ENCODE measurements around the gene PRDM15. TPM values are rescaled to one million over a fixed set of nuclear protein-coding genes. Genes with fewer than 3 reads are reported as not detected.

PRDM15 gene
- total RNA-seq, 6 donors from 2014 or later, result 5.3 to 31.4 (median 7.4) TPM

- no peak for ATAC-seq (ENCODE audit: low FRiP score in 2 of 2)
- no peak for DNase-seq
- H3K4me3 ChIP-seq, result no peak overlapping the region
- peaks cover 10 to 15% (median 13%) of the 10 kb centered on the region in 4 donors for H3K4me1 ChIP-seq
- H3K36me3 ChIP-seq, result no peaks in the 10 kb centered on the region
- no peak overlapping the region for H3K27ac ChIP-seq
- no peaks in the 10 kb centered on the region for H3K27me3 ChIP-seq
- TF ChIP-seq CTCF (IDR thresholded peaks at IDR 0.05) (no peak), POLR2AphosphoS5 (IDR thresholded peaks at IDR 0.05) (no peak), EP300 (IDR thresholded peaks at IDR 0.05) (no peak), POLR2A (IDR thresholded peaks at IDR 0.05) (no peak)
- 95 to 98% methylated on average over 6 of the region's 6 CpGs for WGBS, 2 donors
- H3K9me3 ChIP-seq, result no peaks in the 10 kb centered on the region
Observed at GRCh38 chr21:41873426-41873825, 5.7 kb downstream of the PRDM15 start.

DNA sequence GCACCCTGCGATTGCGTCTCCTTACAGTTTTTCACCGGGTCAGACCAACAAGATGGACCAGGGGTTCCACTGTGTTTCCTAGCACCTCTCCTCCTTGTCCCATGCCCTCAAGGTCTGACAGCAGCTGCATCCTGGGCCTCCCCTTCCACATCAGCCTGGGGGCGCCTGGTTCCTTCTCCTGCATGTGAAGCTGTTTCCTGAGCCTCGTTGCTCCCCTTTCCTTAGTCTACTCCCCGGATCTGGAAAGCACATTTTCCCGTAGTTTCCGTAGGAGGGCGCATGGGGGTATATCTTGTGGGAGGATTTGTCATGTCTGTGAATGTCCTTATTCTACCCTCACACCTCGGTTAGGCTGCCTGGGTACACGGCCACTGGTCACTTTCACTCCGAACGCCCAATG, 6.1 kb downstream of the PRDM15 start:
- no peak overlapping the region for H3K27ac ChIP-seq
- no peak overlapping the region for H3K4me3 ChIP-seq
- no peaks in the 10 kb centered on the region for H3K36me3 ChIP-seq
- DNase-seq (no peak), ATAC-seq (ENCODE audit: low FRiP score in 2 of 2) (no peak)
- 88 to 90% methylated on average over 13 of the region's 13 CpGs for WGBS, 2 donors
- H3K9me3 ChIP-seq, result no peaks in the 10 kb centered on the region
- peaks cover 7 to 11% (median 10%) of the 10 kb centered on the region in 4 donors for H3K4me1 ChIP-seq
- H3K27me3 ChIP-seq, result no peaks in the 10 kb centered on the region
- no peak for TF ChIP-seq POLR2AphosphoS5 (IDR thresholded peaks at IDR 0.05)
- TF ChIP-seq CTCF (IDR thresholded peaks at IDR 0.05), result no peak
- TF ChIP-seq POLR2A (IDR thresholded peaks at IDR 0.05), result no peak
- no peak for TF ChIP-seq EP300 (IDR thresholded peaks at IDR 0.05)

DNA sequence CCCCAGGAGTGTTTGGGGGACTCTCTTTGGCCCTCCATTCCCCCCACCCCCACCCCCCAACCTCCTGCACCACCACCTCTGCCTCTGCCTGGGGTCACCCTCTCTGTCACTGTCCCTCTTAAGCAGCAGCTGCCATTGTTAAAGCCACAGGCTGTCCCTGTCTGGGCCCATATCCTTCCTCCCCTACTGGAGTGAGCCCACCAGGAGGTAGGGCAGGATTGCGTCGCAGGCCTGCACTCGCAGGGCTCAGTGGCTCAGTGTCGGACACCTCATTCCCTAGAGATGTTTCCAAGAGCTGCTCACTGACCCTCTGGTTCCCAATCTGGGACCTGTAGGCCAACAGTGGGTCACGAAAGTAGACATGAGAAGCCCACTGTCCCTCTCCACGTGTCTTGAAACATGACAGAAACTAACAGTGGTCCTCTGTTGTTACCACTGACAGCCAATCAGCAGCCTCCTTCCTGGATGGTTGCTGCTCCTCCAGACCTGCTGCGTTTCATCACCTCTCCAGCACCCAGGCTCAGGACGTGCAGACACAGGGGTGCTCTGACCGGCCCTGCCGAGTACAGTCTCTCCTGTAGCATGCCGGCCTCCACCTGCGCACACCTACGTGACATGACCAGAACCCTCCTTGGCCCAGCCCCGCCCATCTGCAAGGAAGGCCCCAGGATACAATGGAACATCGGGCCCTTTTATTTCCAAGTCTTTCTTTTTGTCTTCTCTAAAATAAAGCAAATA, 7.7 kb downstream of the PRDM15 start:
- no peak overlapping the region for H3K27ac ChIP-seq
- ATAC-seq (ENCODE audit: low FRiP score in 2 of 2) (no peak), DNase-seq (no peak)
- H3K9me3 ChIP-seq, result no peaks in the 10 kb centered on the region
- no peaks in the 10 kb centered on the region for H3K36me3 ChIP-seq
- peaks cover 0 to 4% (median 0%) of the 10 kb centered on the region in 4 donors for H3K4me1 ChIP-seq
- 90 to 93% methylated on average over 12 to 15 of the region's 15 CpGs for WGBS, 2 donors
- no peak overlapping the region for H3K4me3 ChIP-seq
- TF ChIP-seq POLR2A (IDR thresholded peaks at IDR 0.05), result no peak
- TF ChIP-seq CTCF (IDR thresholded peaks at IDR 0.05), result no peak
- TF ChIP-seq POLR2AphosphoS5 (IDR thresholded peaks at IDR 0.05), result no peak
- TF ChIP-seq EP300 (IDR thresholded peaks at IDR 0.05), result no peak
- H3K27me3 ChIP-seq, result no peaks in the 10 kb centered on the region

- Histone ChIP-seq H3K36me3 (no peaks in the 10 kb centered on the region), H3K9me3 (no peaks in the 10 kb centered on the region), H3K4me3 (no peak overlapping the region), H3K4me1 (peaks cover 0 to 9% (median 4%) of the 10 kb centered on the region in 4 donors), H3K27me3 (no peaks in the 10 kb centered on the region), H3K27ac (no peak overlapping the region)
- DNase-seq (no peak), ATAC-seq (ENCODE audit: low FRiP score in 2 of 2) (no peak)
- WGBS, 2 donors, result 83 to 96% methylated on average over 9 of the region's 9 CpGs
- TF ChIP-seq EP300 (IDR thresholded peaks at IDR 0.05) (no peak), CTCF (IDR thresholded peaks at IDR 0.05) (no peak), POLR2A (IDR thresholded peaks at IDR 0.05) (no peak), POLR2AphosphoS5 (IDR thresholded peaks at IDR 0.05) (no peak)
Observed at GRCh38 chr21:41869771-41870170, 9.4 kb downstream of the PRDM15 start.
